Measurements from ENCODE around the gene CCNQ. TPM values are rescaled to one million over a fixed set of nuclear protein-coding genes. Genes with fewer than 3 reads are reported as not detected.

Gene CCNQ
- polyA plus RNA-seq, 1 of the 3 experiments (the other 2 are of a cell fraction): 45.3 TPM

DNA sequence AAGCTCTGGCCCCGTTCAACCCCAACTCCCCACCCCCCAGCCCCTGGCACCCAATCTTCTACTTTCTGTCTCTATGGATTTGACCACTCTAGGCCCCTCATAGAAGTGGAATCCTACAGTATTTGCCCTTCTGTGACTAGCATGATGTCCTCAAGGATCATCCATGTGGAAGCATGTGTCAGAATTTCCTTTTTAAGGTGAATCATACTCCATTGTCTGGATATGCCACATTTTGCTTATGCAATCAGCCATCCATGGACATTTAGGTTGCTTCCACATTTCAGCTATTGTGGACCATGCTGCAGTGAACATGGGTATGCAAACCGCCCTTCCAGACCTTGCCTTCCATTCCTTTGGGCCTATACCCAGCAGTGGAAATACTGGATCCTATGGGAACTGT is 15.5 kb downstream of the CCNQ start:
- H3K27me3 ChIP-seq (ENCODE audit: insufficient read depth): peaks cover 44% of the 10 kb centered on the region
- H3K9me3 ChIP-seq: no peaks in the 10 kb centered on the region
- ChIA-PET CTCF (interaction anchor here (1.2 kb wide), 1 partner anchor 62 kb away, joined by 4 read pairs; no protein-coding TSS in a partner anchor), POLR2A (no interaction called here)
- no peak overlapping the region for H2AFZ ChIP-seq (ENCODE audit: low read depth)
- no peak overlapping the region for H3K9ac ChIP-seq
- H3K27ac ChIP-seq (ENCODE audit: low read depth in 2 of 2, low read length in 1 of 2): no peak overlapping the region
- no peaks in the 10 kb centered on the region; a peak in 1 of 4 replicates for H3K4me1 ChIP-seq (ENCODE audit: control insufficient read depth in 1 of 2, insufficient read depth in 2 of 2, low read depth in 1 of 2, low read length in 1 of 2)
- TF ChIP-seq, protein P1, sequence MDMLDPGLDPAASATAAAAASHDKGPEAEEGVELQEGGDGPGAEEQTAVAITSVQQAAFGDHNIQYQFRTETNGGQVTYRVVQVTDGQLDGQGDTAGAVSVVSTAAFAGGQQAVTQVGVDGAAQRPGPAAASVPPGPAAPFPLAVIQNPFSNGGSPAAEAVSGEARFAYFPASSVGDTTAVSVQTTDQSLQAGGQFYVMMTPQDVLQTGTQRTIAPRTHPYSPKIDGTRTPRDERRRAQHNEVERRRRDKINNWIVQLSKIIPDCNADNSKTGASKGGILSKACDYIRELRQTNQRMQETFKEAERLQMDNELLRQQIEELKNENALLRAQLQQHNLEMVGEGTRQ (IDR thresholded peaks at IDR 0.05; ENCODE audit: borderline replicate concordance, low read depth, low read length): no peak
- TF ChIP-seq SIN3A (IDR thresholded peaks at IDR 0.05; ENCODE audit: borderline replicate concordance, low read depth, low read length): no peak
- no peak for TF ChIP-seq NFIC (IDR thresholded peaks at IDR 0.05; ENCODE audit: borderline replicate concordance)
- TF ChIP-seq, protein P2, sequence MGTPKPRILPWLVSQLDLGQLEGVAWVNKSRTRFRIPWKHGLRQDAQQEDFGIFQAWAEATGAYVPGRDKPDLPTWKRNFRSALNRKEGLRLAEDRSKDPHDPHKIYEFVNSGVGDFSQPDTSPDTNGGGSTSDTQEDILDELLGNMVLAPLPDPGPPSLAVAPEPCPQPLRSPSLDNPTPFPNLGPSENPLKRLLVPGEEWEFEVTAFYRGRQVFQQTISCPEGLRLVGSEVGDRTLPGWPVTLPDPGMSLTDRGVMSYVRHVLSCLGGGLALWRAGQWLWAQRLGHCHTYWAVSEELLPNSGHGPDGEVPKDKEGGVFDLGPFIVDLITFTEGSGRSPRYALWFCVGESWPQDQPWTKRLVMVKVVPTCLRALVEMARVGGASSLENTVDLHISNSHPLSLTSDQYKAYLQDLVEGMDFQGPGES (IDR thresholded peaks at IDR 0.05; ENCODE audit: low read depth, low read length): no peak
- TF ChIP-seq MXI1 (IDR thresholded peaks at IDR 0.05; ENCODE audit: low read depth, low read length): no peak
- TF ChIP-seq JUND (IDR thresholded peaks at IDR 0.05): no peak
- TF ChIP-seq, protein P3, sequence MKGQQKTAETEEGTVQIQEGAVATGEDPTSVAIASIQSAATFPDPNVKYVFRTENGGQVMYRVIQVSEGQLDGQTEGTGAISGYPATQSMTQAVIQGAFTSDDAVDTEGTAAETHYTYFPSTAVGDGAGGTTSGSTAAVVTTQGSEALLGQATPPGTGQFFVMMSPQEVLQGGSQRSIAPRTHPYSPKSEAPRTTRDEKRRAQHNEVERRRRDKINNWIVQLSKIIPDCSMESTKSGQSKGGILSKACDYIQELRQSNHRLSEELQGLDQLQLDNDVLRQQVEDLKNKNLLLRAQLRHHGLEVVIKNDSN (IDR thresholded peaks at IDR 0.05; ENCODE audit: borderline replicate concordance, low read depth): no peak
- no peak for TF ChIP-seq POLR2AphosphoS5 (IDR thresholded peaks at IDR 0.05; ENCODE audit: low read depth, low read length)
- no peak for TF ChIP-seq FOSL2 (IDR thresholded peaks at IDR 0.05; ENCODE audit: borderline replicate concordance, low read depth)
- TF ChIP-seq EP300 (IDR thresholded peaks at IDR 0.05; ENCODE audit: borderline replicate concordance in 1 of 2, low read depth in 1 of 2, low read length in 1 of 2): no peak
- no peak for TF ChIP-seq NRF1 (IDR thresholded peaks at IDR 0.05; ENCODE audit: low read depth, low read length)
- TF ChIP-seq, protein P4, sequence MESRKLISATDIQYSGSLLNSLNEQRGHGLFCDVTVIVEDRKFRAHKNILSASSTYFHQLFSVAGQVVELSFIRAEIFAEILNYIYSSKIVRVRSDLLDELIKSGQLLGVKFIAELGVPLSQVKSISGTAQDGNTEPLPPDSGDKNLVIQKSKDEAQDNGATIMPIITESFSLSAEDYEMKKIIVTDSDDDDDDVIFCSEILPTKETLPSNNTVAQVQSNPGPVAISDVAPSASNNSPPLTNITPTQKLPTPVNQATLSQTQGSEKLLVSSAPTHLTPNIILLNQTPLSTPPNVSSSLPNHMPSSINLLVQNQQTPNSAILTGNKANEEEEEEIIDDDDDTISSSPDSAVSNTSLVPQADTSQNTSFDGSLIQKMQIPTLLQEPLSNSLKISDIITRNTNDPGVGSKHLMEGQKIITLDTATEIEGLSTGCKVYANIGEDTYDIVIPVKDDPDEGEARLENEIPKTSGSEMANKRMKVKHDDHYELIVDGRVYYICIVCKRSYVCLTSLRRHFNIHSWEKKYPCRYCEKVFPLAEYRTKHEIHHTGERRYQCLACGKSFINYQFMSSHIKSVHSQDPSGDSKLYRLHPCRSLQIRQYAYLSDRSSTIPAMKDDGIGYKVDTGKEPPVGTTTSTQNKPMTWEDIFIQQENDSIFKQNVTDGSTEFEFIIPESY (IDR thresholded peaks at IDR 0.05; ENCODE audit: borderline replicate concordance, low read depth): no peak
- no peak for TF ChIP-seq RFX5 (IDR thresholded peaks at IDR 0.05; ENCODE audit: low read length)
- TF ChIP-seq TEAD4 (IDR thresholded peaks at IDR 0.05; ENCODE audit: borderline replicate concordance, insufficient read depth): no peak
- no peak for TF ChIP-seq CHD2 (IDR thresholded peaks at IDR 0.05; ENCODE audit: low read length, partially characterized antibody)
- no peak overlapping the region for H3K4me2 ChIP-seq
- no peaks in the 10 kb centered on the region for H3K79me2 ChIP-seq (ENCODE audit: insufficient read depth)
- H3K9me2 ChIP-seq: no peaks in the 10 kb centered on the region
- no peaks in the 10 kb centered on the region for H3K36me3 ChIP-seq (replicated peaks in 1 of 2; ENCODE audit: control insufficient read depth in 1 of 2, insufficient read depth in 2 of 2, low read length in 1 of 2)
- H4K20me1 ChIP-seq (ENCODE audit: insufficient read depth): no peaks in the 10 kb centered on the region
- H3K4me3 ChIP-seq (ENCODE audit: low read depth in 2 of 2, low read length in 1 of 2): no peak overlapping the region
- WGBS (ENCODE audit: low lambda C conversion rate): 27% methylated on average over 2 of the region's 2 CpGs
- H3F3A ChIP-seq (replicated peaks; ENCODE audit: insufficient read depth): no peaks in the 10 kb centered on the region
- no peak for DNase-seq
